Mesenchymal stem cell (in vitro differentiated cells and primary cell): ENCODE measurements around the gene HOXA7.
A peak's percentile ranks its signal among the peaks of the same experiment; 100 is the strongest.

ENCODE experiments used
- DNase-seq: peaks from one replicate; pipeline ENCODE4 v3.0.0-alpha.2; 2013
- H2AFZ ChIP-seq: one replicate; pipeline ENCODE4 v1.6.1; 2013; ENCODE audit warnings: low read depth, mild to moderate bottlenecking, control low read depth, inconsistent platforms, low read length, moderate library complexity
- H2AK5ac ChIP-seq: 2 replicates; pipeline ENCODE4 v1.6.1; 2013; ENCODE audit warnings: low read length, moderate library complexity, mild to moderate bottlenecking, inconsistent platforms; ENCODE audit not compliant: severe bottlenecking
- H2BK120ac ChIP-seq: one replicate; pipeline ENCODE4 v1.6.1; 2013; ENCODE audit warnings: low read depth, mild to moderate bottlenecking, inconsistent platforms, low read length, moderate library complexity
- H2BK12ac ChIP-seq, 2 experiments: one replicate each; pipeline ENCODE4 v1.6.1; 2013; ENCODE audit warnings: inconsistent platforms in 2 of 2, low read length in 2 of 2, mild to moderate bottlenecking in 2 of 2, moderate library complexity in 2 of 2, control low read depth in 1 of 2
- H2BK15ac ChIP-seq: one replicate; pipeline ENCODE4 v1.6.1; 2013; ENCODE audit warnings: mild to moderate bottlenecking, low read depth, inconsistent platforms; ENCODE audit not compliant: poor library complexity, severe bottlenecking
- H2BK5ac ChIP-seq: 2 replicates; pipeline ENCODE4 v1.6.1; 2013; ENCODE audit warnings: low read depth, mild to moderate bottlenecking, low read length, control low read depth, inconsistent platforms; ENCODE audit not compliant: poor library complexity, severe bottlenecking
- H3K14ac ChIP-seq, 2 experiments: one replicate each; pipeline ENCODE4 v1.6.1; 2013; ENCODE audit warnings: inconsistent platforms in 2 of 2, low read length in 2 of 2, control low read depth in 1 of 2, mild to moderate bottlenecking in 1 of 2, moderate library complexity in 1 of 2
- H3K18ac ChIP-seq, 2 experiments: one replicate each; pipeline ENCODE4 v1.6.1; 2013; ENCODE audit warnings: inconsistent platforms in 2 of 2, low read length in 2 of 2, control low read depth in 1 of 2, low read depth in 1 of 2, mild to moderate bottlenecking in 1 of 2
- H3K23ac ChIP-seq, 2 experiments: one replicate each; pipeline ENCODE4 v1.6.1; 2013; ENCODE audit warnings: inconsistent platforms in 2 of 2, low read length in 2 of 2, mild to moderate bottlenecking in 2 of 2, moderate library complexity in 2 of 2, control low read depth in 1 of 2
- H3K27ac ChIP-seq: 2 replicates; pipeline ENCODE4 v1.5.1; 2013; ENCODE audit warnings: mild to moderate bottlenecking, moderate library complexity, low read length, control low read depth, inconsistent platforms; ENCODE audit not compliant: poor library complexity, severe bottlenecking
- H3K27me3 ChIP-seq, 2 experiments: 2 replicates each; pipeline versions ENCODE4 v1.6.1 to v1.7.0; 2013; ENCODE audit warnings: low read length in 2 of 2, mild to moderate bottlenecking in 2 of 2, moderate library complexity in 2 of 2, control low read depth in 1 of 2, inconsistent platforms in 1 of 2; ENCODE audit not compliant: control insufficient read depth in 1 of 2, insufficient read depth in 1 of 2
- H3K36me3 ChIP-seq, 2 experiments: 2 replicates each; pipeline versions ENCODE4 v1.6.1 to v1.7.0; 2013; ENCODE audit warnings: low read length in 2 of 2, control low read depth in 1 of 2, inconsistent platforms in 1 of 2, low read depth in 1 of 2, mild to moderate bottlenecking in 1 of 2; ENCODE audit not compliant: insufficient read depth in 2 of 2, control insufficient read depth in 1 of 2
- H3K4ac ChIP-seq, 2 experiments: one replicate each; pipeline ENCODE4 v1.6.1; 2013; ENCODE audit warnings: inconsistent platforms in 2 of 2, low read length in 2 of 2, mild to moderate bottlenecking in 2 of 2, moderate library complexity in 2 of 2, control low read depth in 1 of 2, low read depth in 1 of 2
- H3K4me1 ChIP-seq: 2 replicates; pipeline ENCODE4 v1.6.1; 2013; ENCODE audit warnings: low read depth, low read length, control low read depth; ENCODE audit not compliant: control insufficient read depth, insufficient read depth
- H3K4me2 ChIP-seq: 2 replicates; pipeline ENCODE4 v1.6.1; 2013; ENCODE audit warnings: low read length, mild to moderate bottlenecking, inconsistent platforms; ENCODE audit not compliant: poor library complexity, severe bottlenecking
- H3K4me3 ChIP-seq, 2 experiments: 2 replicates each; pipeline versions ENCODE4 v1.5.1 to v1.7.0; 2013; ENCODE audit warnings: low read length in 2 of 2, mild to moderate bottlenecking in 2 of 2, control low read depth in 1 of 2, low read depth in 1 of 2; ENCODE audit not compliant: insufficient read depth in 1 of 2
- H3K79me1 ChIP-seq: replicated peaks from 2 replicates; pipeline ENCODE4 v1.6.1; 2013; ENCODE audit warnings: mild to moderate bottlenecking, control low read depth, low read length, inconsistent platforms; ENCODE audit not compliant: poor library complexity, severe bottlenecking
- H3K9ac ChIP-seq: 2 replicates; pipeline ENCODE4 v1.7.0; 2013; ENCODE audit warnings: mild to moderate bottlenecking, low read length, moderate library complexity
- H3K9me3 ChIP-seq: 2 replicates; pipeline ENCODE4 v1.7.0; 2013; ENCODE audit warnings: mild to moderate bottlenecking, low read length; ENCODE audit not compliant: control insufficient read depth
- H4K8ac ChIP-seq: one replicate; pipeline ENCODE4 v1.6.1; 2013; ENCODE audit warnings: inconsistent platforms, mild to moderate bottlenecking, low read length, moderate library complexity
- H4K91ac ChIP-seq: one replicate; pipeline ENCODE4 v1.6.1; 2013; ENCODE audit warnings: mild to moderate bottlenecking, low read length, inconsistent platforms
- WGBS: methylation state at CpG from one replicate; pipeline ENCODE4 v1.1.7; 2013; ENCODE audit warnings: mixed read lengths; 5-methylcytosine and 5-hydroxymethylcytosine counted together

Gene HOXA7

DNA sequence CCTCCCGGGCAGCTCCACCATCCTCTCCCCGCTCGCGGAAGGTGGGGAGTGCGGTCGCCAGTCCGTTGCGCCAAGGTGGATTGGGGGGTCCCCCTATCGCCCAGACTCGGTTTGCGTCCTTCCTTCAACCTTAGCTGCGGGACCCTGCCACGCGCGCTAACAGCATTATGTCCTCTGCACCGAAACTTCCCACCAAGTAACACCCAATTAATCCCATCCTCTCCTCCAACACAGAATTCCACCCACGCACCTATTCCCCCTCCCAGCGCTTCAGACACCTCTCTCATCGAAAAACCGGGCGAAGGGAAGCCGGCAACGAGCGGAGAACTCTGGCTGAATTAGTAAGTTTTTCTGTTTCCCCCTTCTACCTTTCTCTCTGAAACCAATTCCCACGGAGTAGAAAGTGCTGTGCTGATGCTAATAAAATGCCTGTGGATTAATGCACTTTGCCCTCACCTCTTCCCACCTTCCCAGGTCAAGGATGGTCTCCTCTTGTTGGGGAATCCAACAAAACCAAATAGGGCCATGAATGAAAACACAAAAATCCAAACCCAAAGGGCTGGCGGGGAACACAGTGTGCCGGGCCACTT lies 5.0 kb downstream of the HOXA7 start:
- Histone ChIP-seq H3K27me3 (peaks cover 0 to 67% of the 10 kb centered on the region in 2 experiments), H3K4me2 (no peak overlapping the region), H3K9ac (peak overlapping the region; percentile 90), H3K9me3 (no peaks in the 10 kb centered on the region), H3K4me1 (peaks cover 13% of the 10 kb centered on the region), H2BK12ac (no peak overlapping the region), H3K23ac (no peak overlapping the region), H2AK5ac (no peak overlapping the region), H3K14ac (no peak overlapping the region), H3K36me3 (peaks cover 2 to 35% of the 10 kb centered on the region in 2 experiments), H4K8ac (no peak overlapping the region), H3K18ac (no peak overlapping the region), H2BK5ac (no peak overlapping the region), H2BK15ac (no peak overlapping the region), H2BK120ac (no peak overlapping the region), H4K91ac (no peak overlapping the region), H3K4me3 (peak overlapping the region in 1 of 2 experiments; percentile 82), H3K79me1 (peaks cover 21% of the 10 kb centered on the region), H3K27ac (no peak overlapping the region), H3K4ac (peak overlapping the region in 1 of 2 experiments; percentile 29), H2AFZ (no peak overlapping the region)
- no peak for DNase-seq
- 45% methylated on average over 23 of the region's 27 CpGs for WGBS

DNA sequence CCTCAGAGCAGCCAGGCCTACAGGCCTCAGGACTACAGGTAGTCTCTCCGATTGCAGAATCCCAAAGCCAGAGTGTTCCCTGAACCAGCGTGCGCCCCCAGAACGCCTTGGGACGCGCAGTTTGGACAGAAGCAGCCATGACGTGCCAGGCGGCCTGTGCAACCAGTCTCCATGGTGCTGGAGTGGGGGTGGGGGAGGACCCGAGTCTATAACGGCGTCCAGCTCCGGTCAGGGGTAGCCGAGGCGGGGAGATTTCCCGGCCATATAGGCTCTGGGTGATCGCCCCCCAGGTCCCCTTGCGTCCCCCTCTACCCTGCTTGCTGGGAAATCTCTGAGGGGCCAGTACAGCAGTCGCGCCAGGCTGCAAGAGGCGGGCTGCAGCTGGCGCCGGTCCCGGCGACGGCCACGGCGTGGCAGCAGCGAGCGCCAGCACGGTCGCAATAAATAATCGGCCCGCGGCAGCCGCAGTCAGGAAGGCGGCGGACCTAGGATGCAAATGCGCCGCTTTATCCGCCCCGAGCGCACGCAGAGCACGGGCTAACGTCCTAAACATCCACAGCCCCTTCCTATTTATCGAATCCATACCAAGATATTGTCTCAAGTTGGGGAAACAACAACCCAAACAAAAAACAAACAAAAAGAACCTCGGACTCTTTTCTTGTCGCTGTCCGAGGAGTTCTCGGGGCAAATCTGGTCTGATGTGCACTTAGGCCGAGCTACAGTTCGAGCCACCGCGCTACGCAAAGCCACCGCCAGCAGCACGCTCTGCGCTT lies 5.7 kb downstream of the HOXA7 start:
- no peak overlapping the region for H2AFZ ChIP-seq
- no peak overlapping the region for H2BK12ac ChIP-seq
- H4K8ac ChIP-seq, result no peak overlapping the region
- peaks cover 0 to 61% of the 10 kb centered on the region in 2 experiments for H3K27me3 ChIP-seq
- H3K4me2 ChIP-seq, result no peak overlapping the region
- DNase-seq, result peak; percentile 65
- H3K4ac ChIP-seq, result peak overlapping the region in 1 of 2 experiments; percentile 29
- peaks cover 13% of the 10 kb centered on the region for H3K4me1 ChIP-seq
- no peak overlapping the region for H3K14ac ChIP-seq
- H3K9ac ChIP-seq, result peak overlapping the region; percentile 90
- no peak overlapping the region for H3K23ac ChIP-seq
- no peak overlapping the region for H4K91ac ChIP-seq
- H2BK15ac ChIP-seq, result no peak overlapping the region
- H3K9me3 ChIP-seq, result no peaks in the 10 kb centered on the region
- WGBS, result 34% methylated on average over 58 of the region's 58 CpGs
- H3K27ac ChIP-seq, result no peak overlapping the region
- H2AK5ac ChIP-seq, result no peak overlapping the region
- H3K79me1 ChIP-seq, result peaks cover 22% of the 10 kb centered on the region
- H3K18ac ChIP-seq, result no peak overlapping the region
- H3K36me3 ChIP-seq, result peaks cover 8 to 32% of the 10 kb centered on the region in 2 experiments
- H2BK5ac ChIP-seq, result no peak overlapping the region
- H3K4me3 ChIP-seq, result peak overlapping the region in 1 of 2 experiments; percentile 82
- H2BK120ac ChIP-seq, result no peak overlapping the region

GRCh38 chr7:27149842-27150567 lies 6.5 kb downstream of the HOXA7 start:
- H2BK5ac ChIP-seq, result no peak overlapping the region
- no peak overlapping the region for H3K4ac ChIP-seq

More at GRCh38 chr7:27149842-27150567, 6.5 kb downstream of the HOXA7 start:
- Histone ChIP-seq H2BK15ac (no peak overlapping the region), H2BK12ac (peak overlapping the region in 1 of 2 experiments; percentile 38), H3K4me2 (no peak overlapping the region), H3K36me3 (peaks cover 12 to 34% of the 10 kb centered on the region in 2 experiments), H2BK120ac (no peak overlapping the region), H3K14ac (no peak overlapping the region), H3K27me3 (peaks cover 0 to 53% of the 10 kb centered on the region in 2 experiments), H4K8ac (no peak overlapping the region), H3K23ac (no peak overlapping the region), H3K9ac (peak overlapping the region; percentile 90), H3K4me3 (peak overlapping the region in 1 of 2 experiments; percentile 82), H2AFZ (no peak overlapping the region), H2AK5ac (no peak overlapping the region), H3K79me1 (peaks cover 25% of the 10 kb centered on the region), H3K9me3 (no peaks in the 10 kb centered on the region), H3K18ac (no peak overlapping the region), H3K27ac (no peak overlapping the region), H4K91ac (no peak overlapping the region), H3K4me1 (peaks cover 13% of the 10 kb centered on the region)
- DNase-seq, result no peak
- WGBS, result 66% methylated on average over 6 of the region's 13 CpGs
